GM23338 (cell line): ENCODE results near the gene CWH43. TPM values are rescaled to one million over a fixed set of nuclear protein-coding genes. Genes with fewer than 3 reads are reported as not detected.
A peak's percentile ranks its signal among the peaks of the same experiment; 100 is the strongest.

ENCODE experiments used
- ATAC-seq: fragments of 200-7000 bp; cut with Tn5 transposase; 3 replicates; pipeline ENCODE4 v1.9.1; 2020
- DNase-seq: peaks from one replicate; pipeline ENCODE4 v3.0.0-alpha.2; 2015; ENCODE audit warnings: low spot score
- H2AFZ ChIP-seq: fragments of 200-600 bp; sonication (generic); 2 replicates; pipeline ENCODE4 v1.8.0; 2016; ENCODE audit warnings: antibody characterized with exemption, mild to moderate bottlenecking, moderate library complexity
- H3F3A ChIP-seq: fragments of 200-600 bp; sonication (generic); replicated peaks from 2 replicates; pipeline ENCODE4 v1.8.0; 2017; ENCODE audit warnings: antibody characterized with exemption, mixed run types, low read depth
- H3K27ac ChIP-seq: fragments of 200-600 bp; sonication (generic); 2 replicates; pipeline ENCODE4 v1.6.1; 2016; ENCODE audit warnings: low read depth
- H3K27me3 ChIP-seq: fragments of 200-600 bp; sonication (generic); 2 replicates; pipeline ENCODE4 v1.8.0; 2016; ENCODE audit warnings: mild to moderate bottlenecking, mixed run types, moderate library complexity; ENCODE audit not compliant: insufficient read depth
- H3K36me3 ChIP-seq: fragments of 200-600 bp; sonication (generic); 2 replicates; pipeline ENCODE4 v1.8.0; 2016; ENCODE audit warnings: mild to moderate bottlenecking; ENCODE audit not compliant: insufficient read depth
- H3K4me1 ChIP-seq: fragments of 200-600 bp; sonication (generic); 2 replicates; pipeline ENCODE4 v1.8.0; 2016; ENCODE audit warnings: mild to moderate bottlenecking, moderate library complexity; ENCODE audit not compliant: insufficient read depth
- H3K4me2 ChIP-seq: fragments of 200-600 bp; sonication (generic); 2 replicates; pipeline ENCODE4 v1.7.1; 2017; ENCODE audit warnings: mixed run types
- H3K4me3 ChIP-seq: fragments of 200-600 bp; sonication (generic); 2 replicates; pipeline ENCODE4 v1.6.1; 2016; ENCODE audit warnings: mixed run types
- H3K79me2 ChIP-seq: fragments of 200-600 bp; sonication (generic); replicated peaks from 2 replicates; pipeline ENCODE4 v1.8.0; 2017; ENCODE audit warnings: mild to moderate bottlenecking; ENCODE audit not compliant: insufficient read depth
- H3K9me2 ChIP-seq: fragments of 200-600 bp; sonication (generic); 2 replicates; pipeline ENCODE4 v1.8.0; 2017; ENCODE audit not compliant: insufficient read depth
- H4K20me1 ChIP-seq: fragments of 200-600 bp; sonication (generic); replicated peaks from 2 replicates; pipeline ENCODE4 v1.8.0; 2017; ENCODE audit warnings: mild to moderate bottlenecking; ENCODE audit not compliant: insufficient read depth
- H3K27ac Mint-ChIP-seq: 2 replicates; pipeline ENCODE4 v1.8.0; 2020; ENCODE audit warnings: inconsistent platforms, mild to moderate bottlenecking, moderate library complexity, mixed read lengths
- H3K27me3 Mint-ChIP-seq: 3 replicates; pipeline ENCODE4 v1.8.0; 2022; ENCODE audit warnings: low read depth, mild to moderate bottlenecking, moderate library complexity, mixed read lengths, inconsistent platforms; ENCODE audit not compliant: insufficient read depth, poor library complexity
- H3K36me3 Mint-ChIP-seq: 3 replicates; pipeline ENCODE4 v1.8.0; 2021; ENCODE audit warnings: low read depth, mild to moderate bottlenecking, inconsistent platforms, moderate library complexity, mixed read lengths
- H3K4me1 Mint-ChIP-seq: 3 replicates; pipeline ENCODE4 v1.8.0; 2020; ENCODE audit warnings: mild to moderate bottlenecking, inconsistent platforms, mixed read lengths
- H3K4me3 Mint-ChIP-seq: 3 replicates; pipeline ENCODE4 v1.8.0; 2021; ENCODE audit warnings: moderate library complexity, mild to moderate bottlenecking, inconsistent platforms, mixed read lengths
- H3K9me3 Mint-ChIP-seq: 3 replicates; pipeline ENCODE4 v1.8.0; 2020; ENCODE audit warnings: moderate library complexity, mild to moderate bottlenecking, inconsistent platforms, mixed read lengths
- CREB1 ChIP-seq: fragments of 250-450 bp; sonication (Bioruptor Pico); IDR thresholded peaks from 2 replicates; pipeline ENCODE4 v1.5.0; 2020; ENCODE audit warnings: low read depth, mild to moderate bottlenecking, moderate library complexity
- CTCF ChIP-seq, 2 experiments: fragments of 200-600 bp in 1 of 2; sonication (generic) in 1 of 2; conservative IDR thresholded peaks; 2 replicates each; pipeline versions ENCODE4 v1.5.1 to v1.6.1; 2016 to 2017; ENCODE audit warnings: antibody characterized with exemption in 2 of 2, low read depth in 2 of 2, mild to moderate bottlenecking in 2 of 2, moderate library complexity in 1 of 2
- ETS1 ChIP-seq: IDR thresholded peaks from 2 replicates; pipeline ENCODE4 v1.6.1; 2016; ENCODE audit warnings: antibody characterized with exemption
- JUNB ChIP-seq: IDR thresholded peaks from one replicate; pipeline ENCODE4 v1.6.1; 2016; ENCODE audit warnings: antibody characterized with exemption; ENCODE audit not compliant: unreplicated experiment
- POLR2AphosphoS5 ChIP-seq: IDR thresholded peaks from 2 replicates; pipeline ENCODE4 v1.6.1; 2016; ENCODE audit warnings: antibody characterized with exemption, low read depth
- ZNF462 ChIP-seq: fragments of 250-450 bp; sonication (Bioruptor Pico); IDR thresholded peaks from 2 replicates; pipeline ENCODE4 v1.5.0; 2020; ENCODE audit warnings: mild to moderate bottlenecking, moderate library complexity
- polyA plus RNA-seq: library from polyadenylated mRNA; unstranded; fragments of >200 nt; fragmentation: Nextera tagmentation; extraction: Ambion mirVana; gene quantifications from 2 replicates; pipeline ENCODE4 v1.2.1, GENCODE V29; 2016
- total RNA-seq: library from RNA; depleted of rRNA; stranded (reverse); fragments of >200 nt; shearing (Covaris generic); gene quantifications from 2 replicates; pipeline ENCODE4 v1.2.3, GENCODE V29; 2014

The CWH43 gene
- total and polyA plus RNA-seq, 2 experiments from 2014 or later = not detected

GRCh38 chr4:48944252-48944651, 41.8 kb upstream of the CWH43 start (continued):
- TF ChIP-seq ZNF462 (CRISPR knock-in tag) (no peak), JUNB (no peak), CREB1 (CRISPR knock-in tag) (no peak), POLR2AphosphoS5 (no peak), ETS1 (no peak)

GRCh38 chr4:48944756-48945241, 41.3 kb upstream of the CWH43 start:
- Mint-ChIP-seq H3K4me3 (no peak overlapping the region), H3K9me3 (no peaks in the 10 kb centered on the region; the same call in 2 of the 3 replicates), H3K36me3 (no peaks in the 10 kb centered on the region), H3K4me1 (peaks cover 8% of the 10 kb centered on the region; the same call in 2 of the 3 replicates), H3K27ac (no peak overlapping the region), H3K27me3 (peaks cover 2% of the 10 kb centered on the region)
- Histone ChIP-seq H4K20me1 (no peaks in the 10 kb centered on the region), H3K27me3 (0 out of 2 replicates have a peak, but pooled peaks cover 3% of the 10 kb centered on the region), H3K4me2 (no peak overlapping the region; the same call in 1 of the 2 replicates), H3K79me2 (no peaks in the 10 kb centered on the region), H3K4me3 (no peak overlapping the region), H3K27ac (no peak overlapping the region), H3F3A (0 out of 2 replicates have a peak, but pooled peaks cover 3% of the 10 kb centered on the region), H3K36me3 (no peaks in the 10 kb centered on the region), H2AFZ (0 out of 2 replicates have a peak overlapping the region, but pooled peaks have one; percentile 25), H3K9me2 (no peaks in the 10 kb centered on the region), H3K4me1 (peaks cover 13% of the 10 kb centered on the region)
- ATAC-seq = peak; percentile 64
- DNase-seq = peak; percentile 78
- peak; percentile 74 to 95 for TF ChIP-seq CTCF (conservative IDR thresholded peaks at IDR 0.05; ENCODE audit: low read depth in 2 of 2)
- TF ChIP-seq ZNF462 (CRISPR knock-in tag) = no peak
